OCI-M1 (cell line): ENCODE data around the gene TMPRSS13.
"Not testable (repeated sequence)": the region's sequence is repeated elsewhere in the genome, so short reads cannot be mapped to it uniquely, and the experiment has no call there.

ENCODE experiments used
- DNase-seq: peaks from one replicate; lab custom pipeline; 2025; lab: John Stamatoyannopoulos, UW

Gene TMPRSS13

DNA sequence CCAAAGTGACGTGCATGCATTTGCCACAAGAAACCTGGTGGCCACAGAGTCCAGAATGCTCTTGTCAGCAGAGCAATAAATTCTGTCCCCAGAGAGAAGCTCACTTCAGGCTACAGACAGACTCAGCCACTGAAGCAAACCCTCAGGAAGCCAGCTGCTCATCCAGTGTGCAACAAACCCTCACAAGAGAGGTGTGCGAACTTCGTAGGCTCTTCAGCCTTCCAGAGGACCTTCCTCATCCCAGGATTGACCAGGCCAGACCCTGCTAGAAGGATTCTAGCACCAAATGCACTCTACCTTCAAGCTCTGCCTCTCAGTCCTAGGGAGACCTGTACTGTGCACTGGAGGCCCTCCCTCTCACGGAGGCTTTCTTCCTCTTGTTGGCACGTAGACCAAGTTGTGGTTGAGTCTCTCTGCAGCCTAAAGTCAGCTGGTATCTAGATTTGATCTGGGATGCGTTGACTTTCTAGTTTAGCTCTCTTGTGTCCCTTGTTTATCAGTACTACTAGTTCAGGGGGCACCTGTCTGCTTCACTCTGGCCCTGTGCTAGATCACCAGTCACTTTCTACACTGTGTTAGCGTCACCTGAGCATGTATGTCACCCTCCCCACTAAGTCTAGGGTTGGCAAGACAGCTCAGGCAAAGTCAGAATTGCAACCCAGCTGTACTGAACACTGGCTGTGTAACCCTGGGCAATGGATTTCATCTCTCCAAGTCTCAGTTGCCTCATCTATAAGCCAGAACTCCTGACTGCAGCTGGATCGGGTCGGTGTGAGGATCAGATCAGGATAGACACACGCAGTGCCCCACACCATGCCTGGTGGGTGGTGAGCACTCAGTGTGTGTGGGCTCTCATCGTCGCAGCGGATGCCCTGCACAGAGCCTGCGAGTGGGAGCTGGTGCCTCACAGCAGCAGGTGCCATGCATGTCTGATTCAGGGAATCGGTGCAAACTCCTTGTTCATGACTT lies 22.1 kb upstream of the TMPRSS13 start:
- DNase-seq = peak; percentile 52

DNA sequence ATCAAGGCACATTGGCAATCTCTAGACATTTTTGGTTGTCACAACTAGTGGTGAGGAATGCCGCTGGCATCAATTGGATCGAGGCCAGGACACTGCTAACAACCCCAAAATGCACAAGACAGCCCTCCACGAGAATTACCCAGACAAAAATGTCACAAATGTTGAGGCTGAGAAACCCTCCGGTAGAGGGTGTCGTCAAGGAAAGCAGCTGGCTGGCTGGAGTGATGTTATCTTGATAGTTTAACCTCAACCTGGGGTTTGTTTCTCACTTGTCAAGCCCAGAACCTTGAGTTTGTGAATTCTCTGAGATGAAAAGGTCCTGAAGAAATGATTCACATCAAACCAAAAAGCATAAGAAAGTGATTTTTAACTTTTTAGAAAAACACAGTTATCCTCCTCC lies 21.1 kb upstream of the TMPRSS13 start:
- peak; percentile 76 for DNase-seq

DNA sequence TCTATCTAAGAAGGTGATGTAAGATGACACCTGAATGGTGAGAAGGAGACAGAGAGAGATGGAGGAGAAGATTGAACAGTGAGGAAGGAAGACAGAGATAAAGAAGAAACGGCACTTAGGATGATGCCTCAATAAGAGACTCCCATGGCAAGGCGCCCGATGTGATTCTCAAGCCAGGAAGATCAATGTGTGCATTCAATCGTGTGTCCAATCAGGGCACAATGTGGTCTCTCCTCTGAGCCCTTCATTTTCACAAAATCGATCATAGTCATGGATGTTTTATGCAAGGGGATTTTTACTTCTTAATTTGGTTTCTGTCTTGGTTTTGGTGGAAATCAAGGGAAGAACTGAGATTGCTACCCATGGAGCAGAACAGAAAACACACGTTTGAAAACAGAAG lies 19.9 kb upstream of the TMPRSS13 start:
- no peak for DNase-seq

DNA sequence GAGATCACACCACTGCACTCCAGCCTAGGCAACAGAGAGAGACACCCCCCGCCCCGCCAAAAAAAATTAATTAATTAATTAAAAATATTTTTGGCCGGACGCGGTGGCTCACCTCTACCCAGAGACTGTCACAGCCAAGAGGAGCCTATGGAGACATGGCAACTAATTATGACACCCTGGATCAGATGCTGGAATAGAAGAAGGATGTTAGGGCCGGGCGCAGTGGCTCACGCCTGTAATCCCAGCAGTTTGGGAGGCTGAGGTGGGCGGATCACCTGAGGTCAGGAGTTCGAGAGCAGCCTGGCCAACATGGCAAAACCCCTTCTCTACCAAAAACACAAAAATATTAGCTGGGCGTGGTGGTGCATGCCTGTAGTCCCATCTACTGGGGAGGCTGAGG lies 19.3 kb upstream of the TMPRSS13 start:
- DNase-seq = not testable (repeated sequence)

DNA sequence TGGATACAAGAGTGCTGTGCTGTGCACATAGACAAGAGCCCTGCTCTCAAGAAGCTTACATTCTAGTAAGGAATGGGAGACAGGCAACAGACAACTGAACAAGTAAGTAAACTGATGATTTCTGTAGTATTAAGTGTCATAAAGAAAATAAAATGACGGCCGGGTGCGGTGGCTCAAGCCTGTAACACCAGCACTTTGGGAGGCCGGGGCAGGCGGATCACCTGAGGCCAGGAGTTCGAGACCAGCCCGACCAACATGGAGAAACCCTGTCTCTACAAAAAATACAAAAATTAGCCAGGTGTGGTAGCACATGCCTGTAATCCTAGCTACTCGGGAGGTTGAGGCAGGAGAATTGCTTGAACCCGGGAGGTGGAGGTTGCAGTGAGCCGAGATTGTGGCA lies 18.5 kb upstream of the TMPRSS13 start:
- not testable (repeated sequence) for DNase-seq

DNA sequence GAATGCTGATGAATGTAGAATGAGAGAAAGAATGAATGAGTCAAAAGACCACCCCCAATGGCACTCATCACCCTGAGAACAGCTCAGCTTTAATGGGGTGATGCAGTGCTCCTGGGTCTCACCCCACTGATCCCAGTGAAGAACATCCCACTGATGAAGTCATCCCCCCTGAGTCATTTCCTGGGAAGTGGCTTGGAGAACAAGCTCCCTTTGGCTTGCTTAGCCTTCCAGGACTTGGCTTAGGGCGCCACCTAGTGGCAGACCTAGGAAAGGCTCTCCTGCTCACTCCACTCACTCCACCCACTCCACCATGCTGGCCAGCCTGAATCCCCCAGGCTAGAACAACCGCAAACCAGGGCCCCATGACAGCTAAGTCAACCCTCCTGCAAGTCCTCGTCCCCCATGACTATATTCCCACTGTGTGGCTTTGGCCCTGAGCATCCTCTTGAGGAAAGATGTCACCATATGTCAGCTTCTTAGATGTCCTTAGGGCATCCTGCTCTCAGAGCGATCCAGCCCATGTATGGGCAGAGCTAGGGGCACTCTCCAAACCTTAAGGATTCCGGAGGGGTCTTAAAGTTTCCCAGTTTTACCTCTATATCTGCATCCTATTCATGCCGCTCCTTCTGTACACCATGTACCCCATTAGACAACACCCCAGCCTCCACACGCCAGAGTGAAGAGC lies 17.8 kb upstream of the TMPRSS13 start:
- DNase-seq = peak; percentile 92

DNA sequence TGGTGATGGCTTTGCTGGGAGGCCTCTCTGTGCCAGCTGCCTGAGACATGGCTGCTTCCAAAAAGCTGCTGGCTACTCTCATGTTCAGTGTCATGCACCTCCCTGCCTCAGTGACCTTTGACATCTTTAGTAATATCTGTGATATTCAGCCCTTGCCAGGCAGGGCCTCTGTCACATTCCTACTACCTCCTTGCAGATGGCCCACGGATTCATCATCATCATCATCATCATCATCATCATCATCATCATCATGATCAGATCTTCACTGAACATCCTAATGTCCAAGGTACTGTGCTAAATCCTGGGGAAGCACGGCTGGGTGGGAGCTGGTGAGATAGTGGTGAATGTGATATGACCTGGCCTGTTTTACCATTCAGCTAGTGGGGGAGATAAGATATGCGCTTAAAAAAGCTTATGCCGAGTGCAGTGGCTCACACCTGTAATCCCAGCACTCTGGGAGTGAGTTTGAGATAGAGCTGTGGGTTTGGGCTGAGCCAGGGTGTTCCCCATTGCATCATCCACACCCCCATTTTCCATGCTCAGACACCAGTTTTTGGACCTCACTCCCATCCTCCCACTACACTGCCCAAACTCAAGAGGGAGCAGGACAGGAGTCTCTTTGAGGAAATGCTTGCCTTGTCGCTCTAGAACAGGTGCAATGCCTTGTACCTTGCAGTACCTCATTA lies 17.1 kb upstream of the TMPRSS13 start:
- no peak for DNase-seq

DNA sequence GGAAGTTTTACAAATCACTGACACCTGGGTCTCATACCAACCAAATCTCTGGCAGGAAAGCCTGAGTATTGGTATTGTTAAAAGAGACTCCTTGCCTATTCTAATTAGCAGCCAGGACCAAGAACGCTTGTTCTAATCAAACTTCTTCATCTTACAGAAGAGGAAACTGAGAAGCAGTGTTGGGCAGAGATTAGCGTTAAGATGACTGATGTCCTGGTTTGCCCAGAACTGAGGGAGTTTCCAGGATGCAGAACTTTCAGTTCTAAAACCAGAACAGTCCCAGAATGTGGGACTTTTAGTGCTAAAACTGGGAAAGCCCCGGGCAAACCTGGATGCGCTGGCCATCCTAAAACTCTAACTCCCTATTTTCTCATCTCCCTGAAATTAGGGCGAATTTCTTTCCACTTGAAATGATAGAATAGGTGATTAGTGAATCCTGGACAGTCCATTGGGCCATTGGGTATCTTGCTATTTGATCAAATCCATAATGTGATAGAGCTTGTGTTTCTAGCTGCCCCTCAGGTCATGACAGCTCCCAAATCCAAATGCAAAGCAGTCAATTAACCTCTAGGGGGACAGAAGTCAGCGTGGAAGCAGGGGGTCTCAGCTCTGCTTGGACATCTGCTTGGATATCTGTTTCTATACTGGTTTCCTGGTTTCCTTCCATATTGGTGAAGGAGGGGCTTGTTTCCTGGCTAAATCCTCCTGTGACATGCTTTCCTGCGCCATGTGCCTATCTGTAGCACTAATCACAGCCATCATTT lies 16.0 kb upstream of the TMPRSS13 start:
- peak; percentile 42 for DNase-seq

DNA sequence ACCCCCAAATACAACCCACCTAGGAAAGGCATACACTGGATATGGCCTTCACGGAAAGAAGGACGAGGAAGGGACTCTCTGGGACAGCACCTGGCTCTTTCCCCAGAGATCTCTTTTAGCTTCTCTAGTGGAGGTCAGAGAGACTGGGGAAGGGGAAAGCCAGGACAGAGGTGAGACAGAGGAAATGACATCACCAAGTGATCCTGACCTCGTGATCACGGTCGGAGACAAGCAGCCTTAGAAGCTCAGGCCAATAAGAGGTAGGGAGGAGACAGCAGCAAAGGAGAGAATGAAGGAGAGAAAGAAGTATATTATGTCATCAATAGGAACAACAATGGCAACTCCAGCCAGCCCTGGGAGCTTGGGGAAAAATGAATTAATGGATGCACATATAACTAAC lies 15.4 kb upstream of the TMPRSS13 start:
- DNase-seq = no peak

DNA sequence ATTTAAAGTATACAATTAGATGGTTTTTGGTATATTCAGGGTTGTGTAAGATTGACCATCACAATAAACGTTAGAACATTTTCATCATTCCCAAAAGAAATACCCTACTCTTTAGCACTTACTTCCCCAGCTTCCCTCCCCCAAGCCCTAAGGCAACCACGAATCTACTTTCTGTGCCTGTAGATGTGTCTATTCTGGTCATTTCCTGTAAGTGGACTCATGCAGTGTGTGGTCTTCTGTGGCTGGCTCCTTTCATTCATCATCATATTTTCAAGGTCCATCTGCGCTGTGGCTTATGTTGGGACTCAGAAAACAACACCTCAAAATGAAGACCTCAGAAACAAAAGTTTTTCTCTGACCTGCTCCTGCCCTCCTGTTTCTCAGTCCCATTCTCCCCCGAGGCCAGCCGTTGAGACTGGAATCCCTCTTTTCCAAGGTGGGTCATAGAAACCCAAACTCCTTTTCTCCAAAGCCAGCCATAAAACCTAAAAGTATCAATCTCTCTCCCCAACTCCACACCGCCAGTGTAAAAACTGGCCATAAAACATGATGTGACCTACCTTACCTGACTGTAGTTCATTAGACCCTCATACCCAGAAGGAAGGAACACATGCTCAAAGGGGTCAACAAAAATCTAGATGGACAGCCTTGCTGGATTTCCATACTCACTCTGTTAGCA lies 12.9 kb upstream of the TMPRSS13 start:
- no peak for DNase-seq

DNA sequence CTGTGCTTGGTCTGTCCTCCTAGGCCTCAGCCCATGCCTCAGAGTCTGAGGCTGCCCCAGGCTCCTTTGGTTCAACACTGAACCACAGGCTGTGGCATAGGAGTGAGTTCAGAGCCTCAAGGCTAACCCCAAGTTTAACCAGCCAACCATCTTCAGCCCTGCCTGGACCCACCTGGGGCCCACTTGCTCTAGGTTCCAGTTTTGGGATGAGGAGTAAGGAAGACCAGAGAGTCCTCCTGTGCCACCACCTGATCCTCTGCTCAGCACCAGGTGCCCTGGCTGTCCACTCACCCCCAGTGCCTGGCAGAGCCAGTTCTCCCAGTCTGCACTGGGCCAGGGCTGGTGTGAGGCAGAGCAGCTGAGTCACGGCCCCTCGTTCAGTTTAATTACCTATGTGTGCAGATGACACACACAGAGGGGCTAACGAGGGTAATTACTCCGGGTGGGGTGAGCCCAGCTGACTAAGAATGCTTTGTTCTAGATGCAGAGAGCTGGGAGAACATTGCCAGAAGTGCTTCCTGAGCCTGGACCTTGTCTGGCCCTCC lies 12.0 kb upstream of the TMPRSS13 start:
- DNase-seq = no peak

DNA sequence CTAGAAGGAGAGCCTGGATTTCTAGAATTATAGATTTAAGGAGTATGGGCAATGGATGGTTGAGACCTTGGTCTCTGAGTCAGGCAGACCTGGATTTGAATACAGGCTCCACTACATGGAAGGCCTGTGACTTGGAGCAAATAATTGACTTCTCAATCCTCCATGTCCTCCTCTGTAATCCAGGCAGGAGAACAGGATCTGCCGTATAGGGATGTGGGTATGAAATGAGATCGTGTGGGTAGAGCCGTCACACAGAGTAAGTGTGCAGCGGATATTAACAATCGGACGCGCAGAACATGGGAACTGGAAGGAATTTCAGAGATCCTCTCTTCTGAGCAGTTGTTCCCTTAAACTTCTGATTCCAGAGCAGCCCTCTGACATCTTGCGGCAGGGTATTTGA lies 11.5 kb upstream of the TMPRSS13 start:
- DNase-seq = no peak

DNA sequence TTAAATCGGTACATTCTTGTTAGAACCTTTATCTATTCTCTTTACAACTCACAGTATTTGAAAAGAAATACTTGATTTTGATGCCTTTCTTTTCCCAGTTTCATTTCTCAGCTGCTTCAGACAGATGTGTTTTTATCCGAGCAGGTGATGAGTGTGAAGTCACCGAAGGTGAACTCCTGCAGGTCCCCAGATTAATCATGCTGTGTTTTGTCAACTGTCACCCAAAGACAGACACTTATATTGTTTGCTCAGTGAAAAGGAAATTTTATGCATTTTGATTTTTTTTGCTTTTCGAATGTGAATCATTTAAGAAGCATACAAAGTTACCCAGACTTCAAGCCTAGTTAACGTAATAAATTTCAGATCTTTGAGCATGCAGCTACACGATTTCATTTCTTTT lies 7.8 kb upstream of the TMPRSS13 start:
- DNase-seq = no peak

DNA sequence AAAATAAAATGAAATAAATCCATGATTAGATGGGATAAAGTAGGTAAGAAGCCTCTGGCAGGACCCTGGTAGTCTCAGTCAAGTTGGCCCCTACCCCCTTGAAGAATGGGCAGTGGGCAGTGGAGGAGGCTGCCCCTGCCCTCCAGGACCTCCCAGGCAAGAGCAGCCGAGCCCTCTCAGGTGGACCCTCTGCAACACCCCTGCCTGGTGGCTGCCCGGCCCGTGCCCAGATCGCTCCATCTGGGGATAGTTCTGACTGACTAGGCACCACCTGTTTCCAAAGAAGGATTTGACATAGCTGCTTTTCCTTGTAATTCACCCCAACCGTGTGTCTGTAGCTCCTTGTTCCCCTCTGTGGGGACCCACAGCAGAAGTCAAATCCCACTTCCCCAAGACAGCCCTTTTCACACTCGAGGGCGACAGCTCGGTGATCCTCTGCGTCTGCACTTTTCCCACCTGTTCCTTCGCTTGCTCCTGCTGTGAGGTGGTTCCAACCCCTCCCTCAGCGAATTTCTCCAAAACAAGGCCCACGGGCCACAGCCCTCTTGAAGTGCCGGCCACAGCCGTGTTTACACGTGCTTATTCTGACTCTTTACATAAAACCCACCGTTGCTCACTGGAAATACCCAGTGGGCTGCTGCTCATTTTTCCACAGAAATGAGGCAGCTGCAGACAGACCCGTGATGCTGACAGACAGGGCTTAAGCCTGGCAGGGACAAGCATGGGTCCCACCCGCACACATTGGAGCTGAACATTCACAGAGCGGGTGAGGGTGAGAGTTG lies 5.5 kb upstream of the TMPRSS13 start:
- no peak for DNase-seq

DNA sequence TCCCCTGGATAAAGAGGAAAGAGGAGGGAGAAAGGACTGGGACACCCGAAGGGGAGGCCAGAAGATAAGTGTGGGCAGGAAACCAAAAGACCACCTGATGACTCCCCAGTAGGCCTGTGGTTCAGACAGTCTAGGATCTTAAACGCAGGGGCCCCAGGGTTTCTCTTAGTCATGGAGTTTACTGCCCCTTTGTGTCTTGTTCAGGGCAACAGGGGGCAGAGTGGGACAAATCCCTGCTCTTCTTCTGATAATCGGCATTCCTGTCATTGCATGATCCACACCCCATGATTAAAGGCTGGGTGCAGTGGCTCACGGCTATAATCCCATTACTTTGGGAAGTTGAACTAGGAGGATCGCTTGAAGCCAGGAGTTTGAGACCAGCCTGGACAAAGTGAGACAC lies 4.7 kb upstream of the TMPRSS13 start:
- DNase-seq = no peak

DNA sequence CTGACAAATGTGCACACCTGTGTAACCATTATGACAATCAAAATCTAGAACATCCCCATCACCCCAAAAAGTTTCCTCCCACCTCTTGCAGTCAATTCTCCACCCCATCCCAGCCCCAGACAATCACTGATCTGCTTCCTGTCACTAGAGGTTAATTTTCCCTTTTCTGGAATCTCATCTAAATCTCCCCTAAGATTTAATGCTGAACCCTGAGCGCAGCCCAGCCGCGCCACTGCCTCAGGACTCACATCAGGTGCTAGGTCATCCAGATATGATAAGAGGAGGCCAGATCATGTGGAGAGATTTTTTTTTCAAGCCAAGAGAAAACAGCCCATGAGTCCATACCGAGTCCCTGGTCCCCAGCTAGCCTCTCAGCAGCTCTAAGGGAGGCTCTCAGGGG lies 4.3 kb upstream of the TMPRSS13 start:
- no peak for DNase-seq

DNA sequence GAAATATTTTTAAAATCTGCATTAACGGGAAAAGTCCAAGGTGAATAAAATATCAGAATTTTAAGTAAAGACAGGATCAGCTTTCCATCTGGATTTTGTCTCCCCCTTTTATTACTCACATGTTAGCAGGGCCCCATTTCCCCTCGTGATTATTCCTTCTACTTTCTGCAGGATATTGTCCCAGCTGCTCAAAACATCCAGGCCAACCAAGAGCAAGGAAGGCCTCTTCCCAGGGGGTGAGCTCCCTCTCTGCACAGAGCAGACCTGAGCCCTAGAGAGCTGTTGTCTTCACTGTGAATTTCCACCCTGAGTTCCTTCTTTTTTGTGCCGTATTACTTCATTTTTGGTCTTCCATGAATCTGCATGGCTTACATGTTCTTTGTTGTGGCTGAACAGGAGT lies 3.7 kb upstream of the TMPRSS13 start:
- no peak for DNase-seq

DNA sequence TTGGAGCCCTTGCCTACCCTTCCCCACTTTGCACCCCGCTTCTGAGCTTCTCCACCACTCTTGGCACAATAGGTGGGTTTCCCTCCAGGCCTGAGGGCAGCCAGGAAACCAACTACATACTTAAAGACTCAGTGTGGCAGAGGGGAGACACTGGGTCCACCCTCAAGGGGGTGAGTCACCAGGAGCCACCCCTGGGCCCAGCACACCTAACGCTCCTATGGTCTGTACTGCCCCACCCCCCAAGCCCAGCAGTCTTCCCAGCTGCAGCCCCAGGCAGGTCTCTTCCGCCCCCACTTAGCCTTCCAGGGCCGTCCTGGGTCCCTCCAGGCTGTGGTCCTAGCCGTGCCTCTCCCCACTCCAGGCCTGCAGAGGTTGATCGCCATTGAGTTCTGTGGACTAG lies 3.2 kb upstream of the TMPRSS13 start:
- DNase-seq = no peak

DNA sequence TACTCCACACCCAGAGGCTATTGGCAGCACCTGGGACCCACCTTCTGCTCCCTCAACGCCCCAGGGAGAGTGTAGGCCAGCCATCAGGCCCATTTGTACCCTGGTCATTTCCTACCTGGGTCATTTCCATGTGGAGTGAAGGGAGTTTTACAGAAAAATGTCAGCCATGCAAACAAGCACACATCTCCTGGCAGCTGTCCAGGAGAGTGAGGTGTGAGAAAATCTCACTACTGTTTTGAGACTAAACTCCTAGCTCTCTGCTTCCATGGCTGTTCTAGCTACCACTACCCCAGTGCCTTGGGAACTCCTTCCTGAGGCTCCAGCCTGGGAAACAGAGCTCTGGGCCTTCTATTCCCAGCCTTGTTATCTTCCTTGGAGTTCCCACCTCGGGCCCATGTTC lies 2.8 kb upstream of the TMPRSS13 start:
- DNase-seq = no peak

DNA sequence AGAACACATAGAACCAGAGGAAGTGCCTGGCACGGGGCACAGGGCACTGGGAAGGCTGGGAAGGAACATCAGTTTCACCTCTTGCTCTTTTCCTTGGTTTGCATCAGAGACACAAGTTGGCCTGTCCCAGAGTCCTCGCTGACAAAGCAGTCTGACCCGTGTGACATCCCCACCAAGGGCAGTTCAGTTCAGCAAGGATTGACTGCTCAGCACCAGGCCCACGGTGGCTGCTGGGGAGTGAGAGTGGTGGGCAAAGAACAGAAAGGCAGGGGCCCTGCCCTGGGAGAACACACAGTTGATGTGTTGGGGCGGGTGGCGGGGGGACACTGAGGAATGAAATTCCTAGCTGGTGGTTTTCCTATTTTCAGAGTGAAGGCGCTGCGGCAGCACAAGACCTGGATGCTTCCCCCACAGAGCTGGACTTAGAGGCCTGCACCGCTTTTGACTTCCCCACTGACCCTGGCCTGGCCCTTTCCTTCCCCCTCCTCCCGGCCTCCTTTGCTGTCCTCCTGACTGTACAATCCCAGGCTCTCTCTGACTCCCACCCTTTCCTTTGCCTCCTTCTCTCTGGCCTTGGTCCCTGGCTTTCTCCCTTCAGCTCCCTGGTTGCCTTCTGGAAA lies 2.2 kb upstream of the TMPRSS13 start:
- DNase-seq = no peak
